HAP-1 (cell line): Measurements from ENCODE around the gene MUC5AC.
"Not testable (repeated sequence)": the region's sequence is repeated elsewhere in the genome, so short reads cannot be mapped to it uniquely, and the experiment has no call there.

Experiments used
- DNase-seq, 2 experiments: peaks; one replicate each; pipeline ENCODE4 v3.0.0-alpha.2; 2016 to 2020; ENCODE audit warnings: low spot score in 2 of 2
- H3K27me3 ChIP-seq: fragments of 250-450 bp; sonication (Bioruptor Pico); 2 replicates; pipeline ENCODE4 v1.5.1; 2020; ENCODE audit warnings: low read depth, mild to moderate bottlenecking, moderate library complexity
- H3K36me3 ChIP-seq: fragments of 250-450 bp; sonication (Bioruptor Pico); replicated peaks from 2 replicates; pipeline ENCODE4 v1.5.1; 2020; ENCODE audit warnings: mild to moderate bottlenecking
- H3K4me1 ChIP-seq: fragments of 250-450 bp; sonication (Bioruptor Pico); 2 replicates; pipeline ENCODE4 v1.5.1; 2020; ENCODE audit warnings: mild to moderate bottlenecking
- H3K4me3 ChIP-seq: fragments of 250-450 bp; sonication (Bioruptor Pico); 2 replicates; pipeline ENCODE4 v1.5.1; 2020; ENCODE audit warnings: mild to moderate bottlenecking, moderate library complexity
- H3K9me3 ChIP-seq: fragments of 250-450 bp; sonication (Bioruptor Pico); 2 replicates; pipeline ENCODE4 v1.5.1; 2020; ENCODE audit warnings: mild to moderate bottlenecking, moderate library complexity
- in situ Hi-C: fragments of 300-500 bp; cut with MboI; formaldehyde crosslinking; loops from 3 replicates; pipeline ENCODE4 v1.14.3; 2020; ENCODE audit warnings: low sequenced_read_pairs, inconsistent platforms, mixed read lengths

The MUC5AC gene

DNA sequence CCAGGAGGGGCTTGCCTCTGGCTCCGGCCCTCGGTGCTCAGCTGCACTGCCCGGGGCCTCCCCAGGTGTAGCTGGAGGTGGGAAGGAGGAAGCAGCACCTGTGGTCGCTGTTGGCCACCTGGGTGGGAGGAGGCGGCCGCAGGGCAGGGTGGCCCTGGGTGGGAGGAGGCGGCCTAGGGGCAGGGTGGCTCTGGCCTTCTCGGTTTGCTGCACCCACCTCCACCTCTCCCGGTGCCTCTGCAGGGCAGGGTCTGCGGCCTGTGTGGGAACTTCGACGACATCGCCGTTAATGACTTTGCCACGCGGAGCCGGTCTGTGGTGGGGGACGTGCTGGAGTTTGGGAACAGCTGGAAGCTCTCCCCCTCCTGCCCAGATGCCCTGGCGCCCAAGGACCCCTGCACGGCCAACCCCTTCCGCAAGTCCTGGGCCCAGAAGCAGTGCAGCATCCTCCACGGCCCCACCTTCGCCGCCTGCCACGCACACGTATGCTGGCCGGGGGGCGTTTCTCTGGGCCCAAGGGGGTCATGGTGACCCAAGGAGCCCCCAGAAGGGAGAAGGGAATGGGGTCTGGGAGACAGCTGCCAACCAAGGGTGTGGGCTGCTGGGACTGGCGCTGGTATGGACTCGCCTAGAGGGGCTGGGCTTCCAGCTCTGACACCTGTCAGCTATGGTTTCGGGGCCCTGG is 20.6 kb downstream of the MUC5AC start:
- in situ Hi-C loops: no loop called here
- DNase-seq: no peak
- Histone ChIP-seq H3K4me1 (no peaks in the 10 kb centered on the region), H3K36me3 (no peaks in the 10 kb centered on the region), H3K27me3 (0 out of 2 replicates have a peak, but pooled peaks cover 3% of the 10 kb centered on the region), H3K9me3 (no peaks in the 10 kb centered on the region), H3K4me3 (no peak overlapping the region)

DNA sequence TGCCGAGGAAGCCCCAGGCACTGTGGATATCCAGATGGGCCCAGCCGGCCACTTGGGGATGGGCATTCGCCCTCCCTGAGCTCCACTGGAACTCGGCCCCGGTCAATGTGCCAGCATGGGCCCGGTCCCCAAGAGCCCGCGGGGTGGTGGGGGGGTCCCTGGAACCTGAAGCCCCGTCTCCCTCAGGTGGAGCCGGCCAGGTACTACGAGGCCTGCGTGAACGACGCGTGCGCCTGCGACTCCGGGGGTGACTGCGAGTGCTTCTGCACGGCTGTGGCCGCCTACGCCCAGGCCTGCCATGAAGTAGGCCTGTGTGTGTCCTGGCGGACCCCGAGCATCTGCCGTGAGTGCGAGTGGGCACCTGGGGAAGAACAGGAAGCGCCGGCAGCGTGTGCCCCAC is 21.2 kb downstream of the MUC5AC start:
- no peaks in the 10 kb centered on the region for H3K36me3 ChIP-seq
- no peak overlapping the region for H3K4me3 ChIP-seq
- DNase-seq: no peak
- no peaks in the 10 kb centered on the region for H3K9me3 ChIP-seq
- H3K27me3 ChIP-seq: 0 out of 2 replicates have a peak, but pooled peaks cover 3% of the 10 kb centered on the region
- H3K4me1 ChIP-seq: no peaks in the 10 kb centered on the region
- in situ Hi-C loops: no loop called here

DNA sequence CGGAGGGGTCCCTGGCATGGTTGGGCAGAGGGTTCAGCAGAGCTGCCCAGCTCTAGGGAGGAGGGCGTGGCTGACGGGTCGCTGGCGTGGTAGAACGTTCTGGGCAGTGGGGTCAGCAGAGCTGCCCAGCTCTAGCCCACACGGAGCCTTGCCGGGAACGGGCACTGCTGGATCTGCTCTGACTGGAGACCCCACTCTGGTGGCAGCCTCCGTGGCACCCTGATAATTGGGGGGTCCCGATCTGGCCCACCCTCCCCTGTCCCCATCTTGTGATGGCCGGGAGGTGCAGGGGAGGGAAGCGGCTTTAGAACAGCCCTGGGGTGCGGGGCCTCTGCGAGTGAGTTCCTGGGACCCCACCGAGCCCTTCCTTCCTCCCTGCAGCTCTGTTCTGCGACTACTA is 21.9 kb downstream of the MUC5AC start:
- H3K36me3 ChIP-seq: no peaks in the 10 kb centered on the region
- 0 out of 2 replicates have a peak, but pooled peaks cover 3% of the 10 kb centered on the region for H3K27me3 ChIP-seq
- H3K4me1 ChIP-seq: no peaks in the 10 kb centered on the region
- H3K4me3 ChIP-seq: no peak overlapping the region
- no peaks in the 10 kb centered on the region for H3K9me3 ChIP-seq
- DNase-seq: no peak
- in situ Hi-C loops: no loop called here

DNA sequence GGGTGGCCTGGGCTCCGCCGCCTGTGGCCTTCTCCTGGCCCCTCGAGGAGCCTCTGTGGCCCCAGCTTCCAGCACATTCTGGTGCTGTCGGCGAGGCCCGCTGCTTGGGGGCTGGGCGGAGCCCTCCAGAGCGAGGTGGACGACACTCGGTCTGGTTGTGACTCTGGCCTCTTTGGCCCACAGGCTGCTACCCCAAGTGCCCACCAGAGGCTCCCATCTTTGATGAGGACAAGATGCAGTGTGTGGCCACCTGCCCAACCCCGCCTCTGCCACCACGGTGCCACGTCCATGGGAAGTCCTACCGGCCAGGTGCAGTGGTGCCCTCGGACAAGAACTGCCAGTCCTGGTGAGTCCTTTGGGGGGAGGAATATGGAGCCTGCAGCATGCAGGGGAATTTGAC is 22.4 kb downstream of the MUC5AC start:
- Histone ChIP-seq H3K4me3 (no peak overlapping the region), H3K27me3 (0 out of 2 replicates have a peak, but pooled peaks cover 3% of the 10 kb centered on the region), H3K9me3 (no peaks in the 10 kb centered on the region), H3K36me3 (no peaks in the 10 kb centered on the region), H3K4me1 (no peaks in the 10 kb centered on the region)
- in situ Hi-C loops: no loop called here
- DNase-seq: no peak

DNA sequence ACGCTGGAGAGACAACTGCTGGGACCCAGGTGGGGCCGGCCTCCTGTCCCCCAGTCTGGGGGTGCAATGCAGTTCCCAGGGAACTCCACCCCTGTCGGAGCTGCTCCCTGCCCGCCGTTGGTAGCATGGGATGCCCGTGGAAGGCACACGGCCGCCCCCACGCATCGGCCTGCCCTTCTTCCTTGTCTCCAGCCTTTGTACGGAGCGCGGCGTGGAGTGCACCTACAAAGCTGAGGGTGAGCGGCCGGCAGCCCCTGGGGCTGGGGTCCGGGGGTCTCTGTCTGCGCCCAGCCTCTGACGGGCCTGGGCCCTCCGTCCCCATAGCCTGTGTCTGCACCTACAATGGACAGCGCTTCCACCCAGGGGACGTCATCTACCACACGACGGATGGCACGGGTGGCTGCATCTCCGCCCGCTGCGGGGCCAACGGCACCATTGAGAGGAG is 23.2 kb downstream of the MUC5AC start:
- Histone ChIP-seq H3K36me3 (no peaks in the 10 kb centered on the region), H3K4me3 (no peak overlapping the region), H3K9me3 (no peaks in the 10 kb centered on the region), H3K4me1 (no peaks in the 10 kb centered on the region), H3K27me3 (0 out of 2 replicates have a peak, but pooled peaks cover 3% of the 10 kb centered on the region)
- in situ Hi-C loops: no loop called here
- no peak for DNase-seq

DNA sequence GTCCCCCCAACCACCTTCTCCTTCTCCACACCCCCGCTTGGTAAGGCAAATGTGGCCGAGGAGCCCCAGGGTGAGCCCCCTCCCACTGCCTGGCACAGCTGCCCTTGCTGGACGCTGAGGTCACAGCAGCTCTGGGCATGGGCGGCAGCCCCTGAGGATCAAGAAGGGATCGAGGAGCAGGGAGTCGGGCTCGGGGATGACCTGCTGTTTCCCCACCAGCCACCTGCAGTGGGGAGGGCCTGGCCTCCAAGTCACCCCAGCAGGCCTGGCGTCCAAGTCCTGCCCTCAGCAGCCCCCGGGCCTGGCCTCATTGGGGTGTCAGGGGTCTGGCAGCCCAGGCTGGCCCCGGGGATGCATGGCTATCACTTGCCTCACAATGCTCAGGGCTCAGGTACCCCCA is 23.7 kb downstream of the MUC5AC start:
- H3K27me3 ChIP-seq: 0 out of 2 replicates have a peak, but pooled peaks cover 3% of the 10 kb centered on the region
- H3K4me1 ChIP-seq: no peaks in the 10 kb centered on the region
- no peaks in the 10 kb centered on the region for H3K9me3 ChIP-seq
- DNase-seq: no peak
- in situ Hi-C loops: no loop called here
- no peaks in the 10 kb centered on the region for H3K36me3 ChIP-seq
- H3K4me3 ChIP-seq: no peak overlapping the region

DNA sequence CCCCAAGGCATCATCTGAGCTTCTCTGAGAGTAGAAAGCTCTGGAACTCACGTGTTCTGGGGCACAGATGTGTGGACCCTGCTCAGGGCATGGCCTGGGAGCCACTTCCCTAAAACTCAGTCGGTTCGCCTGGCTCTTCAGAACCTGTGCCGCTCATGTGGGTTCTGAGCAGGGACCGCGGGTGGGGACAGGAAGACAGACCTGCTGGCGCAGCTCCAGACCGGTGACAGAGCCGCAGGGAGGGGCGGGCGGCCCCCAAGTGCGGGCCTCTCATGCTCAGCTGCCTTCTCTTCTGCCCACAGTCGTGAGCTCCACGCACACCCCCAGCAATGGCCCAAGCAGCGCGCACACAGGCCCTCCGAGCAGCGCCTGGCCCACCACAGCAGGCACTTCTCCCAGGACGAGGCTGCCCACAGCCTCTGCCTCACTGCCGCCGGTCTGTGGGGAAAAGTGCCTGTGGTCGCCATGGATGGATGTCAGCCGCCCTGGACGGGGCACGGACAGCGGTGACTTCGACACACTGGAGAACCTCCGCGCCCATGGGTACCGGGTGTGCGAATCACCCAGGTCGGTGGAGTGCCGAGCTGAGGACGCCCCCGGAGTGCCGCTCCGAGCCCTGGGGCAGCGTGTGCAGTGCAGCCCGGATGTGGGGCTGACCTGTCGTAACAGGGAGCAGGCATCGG is 24.2 kb downstream of the MUC5AC start:
- H3K36me3 ChIP-seq: no peaks in the 10 kb centered on the region
- in situ Hi-C loops: no loop called here
- H3K4me3 ChIP-seq: no peak overlapping the region
- no peaks in the 10 kb centered on the region for H3K4me1 ChIP-seq
- 0 out of 2 replicates have a peak, but pooled peaks cover 3% of the 10 kb centered on the region for H3K27me3 ChIP-seq
- no peaks in the 10 kb centered on the region for H3K9me3 ChIP-seq
- no peak for DNase-seq

DNA sequence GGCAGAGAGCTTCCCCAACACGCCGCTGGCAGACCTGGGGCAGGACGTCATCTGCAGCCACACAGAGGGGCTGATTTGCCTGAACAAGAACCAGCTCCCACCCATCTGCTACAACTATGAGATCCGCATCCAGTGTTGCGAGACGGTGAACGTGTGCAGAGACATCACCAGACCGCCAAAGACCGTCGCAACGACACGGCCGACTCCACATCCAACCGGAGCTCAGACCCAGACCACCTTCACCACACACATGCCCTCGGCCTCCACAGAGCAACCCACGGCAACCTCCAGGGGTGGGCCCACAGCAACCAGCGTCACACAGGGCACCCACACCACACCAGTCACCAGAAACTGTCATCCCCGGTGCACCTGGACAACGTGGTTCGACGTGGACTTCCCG is 26.4 kb downstream of the MUC5AC start:
- H3K4me3 ChIP-seq, H3K36me3 ChIP-seq, H3K27me3 ChIP-seq, H3K4me1 ChIP-seq, DNase-seq, H3K9me3 ChIP-seq, in situ Hi-C loops: not testable (repeated sequence)

DNA sequence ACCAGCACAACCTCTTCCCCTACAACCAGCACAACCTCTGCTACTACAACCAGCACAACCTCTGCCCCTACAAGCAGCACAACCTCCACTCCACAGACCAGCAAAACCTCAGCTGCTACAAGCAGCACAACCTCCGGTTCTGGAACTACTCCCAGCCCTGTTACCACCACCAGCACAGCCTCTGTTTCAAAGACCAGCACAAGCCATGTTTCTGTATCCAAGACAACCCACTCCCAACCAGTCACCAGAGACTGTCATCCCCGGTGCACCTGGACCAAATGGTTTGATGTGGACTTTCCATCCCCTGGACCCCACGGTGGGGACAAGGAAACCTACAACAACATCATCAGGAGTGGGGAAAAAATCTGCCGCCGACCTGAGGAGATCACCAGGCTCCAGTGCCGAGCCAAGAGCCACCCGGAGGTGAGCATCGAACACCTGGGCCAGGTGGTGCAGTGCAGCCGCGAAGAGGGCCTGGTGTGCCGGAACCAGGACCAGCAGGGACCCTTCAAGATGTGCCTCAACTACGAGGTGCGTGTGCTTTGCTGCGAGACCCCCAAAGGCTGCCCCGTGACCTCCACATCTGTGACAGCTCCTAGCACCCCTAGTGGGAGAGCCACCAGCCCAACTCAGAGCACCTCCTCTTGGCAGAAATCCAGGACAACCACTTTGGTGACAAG is 30.8 kb downstream of the MUC5AC start:
- H3K4me3 ChIP-seq, in situ Hi-C loops, H3K4me1 ChIP-seq, H3K27me3 ChIP-seq, H3K36me3 ChIP-seq, H3K9me3 ChIP-seq, DNase-seq: not testable (repeated sequence)

DNA sequence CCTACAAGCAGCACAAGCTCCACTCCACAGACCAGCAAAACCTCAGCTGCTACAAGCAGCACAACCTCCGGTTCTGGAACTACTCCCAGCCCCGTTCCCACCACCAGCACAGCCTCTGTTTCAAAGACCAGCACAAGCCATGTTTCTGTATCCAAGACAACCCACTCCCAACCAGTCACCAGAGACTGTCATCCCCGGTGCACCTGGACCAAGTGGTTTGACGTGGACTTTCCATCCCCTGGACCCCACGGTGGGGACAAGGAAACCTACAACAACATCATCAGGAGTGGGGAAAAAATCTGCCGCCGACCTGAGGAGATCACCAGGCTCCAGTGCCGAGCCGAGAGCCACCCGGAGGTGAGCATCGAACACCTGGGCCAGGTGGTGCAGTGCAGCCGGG is 32.1 kb downstream of the MUC5AC start:
- in situ Hi-C loops: loop anchor here (10.0 kb wide), 1 partner anchor 325 kb away; no protein-coding TSS in a partner anchor
- H3K36me3 ChIP-seq, H3K4me1 ChIP-seq, H3K27me3 ChIP-seq, H3K9me3 ChIP-seq, H3K4me3 ChIP-seq, DNase-seq: not testable (repeated sequence)

DNA sequence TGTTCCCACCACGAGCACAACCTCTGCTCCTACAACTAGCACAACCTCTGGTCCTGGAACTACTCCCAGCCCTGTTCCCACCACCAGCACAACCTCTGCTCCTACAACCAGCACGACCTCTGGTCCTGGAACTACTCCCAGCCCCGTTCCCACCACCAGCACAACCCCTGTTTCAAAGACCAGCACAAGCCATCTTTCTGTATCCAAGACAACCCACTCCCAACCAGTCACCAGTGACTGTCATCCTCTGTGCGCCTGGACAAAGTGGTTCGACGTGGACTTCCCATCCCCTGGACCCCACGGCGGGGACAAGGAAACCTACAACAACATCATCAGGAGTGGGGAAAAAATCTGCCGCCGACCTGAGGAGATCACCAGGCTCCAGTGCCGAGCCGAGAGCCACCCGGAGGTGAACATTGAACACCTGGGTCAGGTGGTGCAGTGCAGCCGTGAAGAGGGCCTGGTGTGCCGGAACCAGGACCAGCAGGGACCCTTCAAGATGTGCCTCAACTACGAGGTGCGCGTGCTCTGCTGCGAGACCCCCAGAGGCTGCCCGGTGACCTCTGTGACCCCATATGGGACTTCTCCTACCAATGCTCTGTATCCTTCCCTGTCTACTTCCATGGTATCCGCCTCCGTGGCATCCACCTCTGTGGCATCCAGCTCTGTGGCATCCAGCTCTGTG is 34.2 kb downstream of the MUC5AC start:
- H3K4me3 ChIP-seq, H3K36me3 ChIP-seq, H3K9me3 ChIP-seq, H3K27me3 ChIP-seq, H3K4me1 ChIP-seq: not testable (repeated sequence)
- DNase-seq: peak in 1 of 2 experiments; percentile 2
- in situ Hi-C loops: loop anchor here (10.0 kb wide), 1 partner anchor 323 kb away; no protein-coding TSS in a partner anchor

DNA sequence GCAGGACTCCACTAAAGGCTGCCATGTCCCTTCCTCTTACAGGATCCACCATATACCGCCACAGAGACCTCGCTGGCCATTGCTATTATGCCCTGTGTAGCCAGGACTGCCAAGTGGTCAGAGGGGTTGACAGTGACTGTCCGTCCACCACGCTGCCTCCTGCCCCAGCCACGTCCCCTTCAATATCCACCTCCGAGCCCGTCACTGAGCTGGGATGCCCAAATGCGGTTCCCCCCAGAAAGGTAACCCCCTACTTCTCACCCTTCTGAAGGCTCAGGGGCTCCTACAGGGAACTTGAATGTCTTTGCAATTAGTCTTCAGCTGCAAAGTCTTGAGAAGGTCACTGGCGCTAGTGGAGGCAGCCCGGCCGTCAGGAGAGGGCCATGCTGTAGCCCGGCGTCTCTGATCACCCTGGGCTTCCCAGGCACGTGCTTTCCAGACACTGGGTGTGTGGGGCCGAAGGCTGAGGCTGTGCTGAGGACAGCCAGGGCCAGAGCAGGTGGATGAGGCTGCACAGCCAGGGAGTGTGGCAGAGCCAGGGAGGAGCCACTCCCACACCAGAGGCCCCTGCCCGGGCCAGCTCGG is 35.1 kb downstream of the MUC5AC start:
- Histone ChIP-seq H3K4me1 (no peaks in the 10 kb centered on the region), H3K36me3 (no peaks in the 10 kb centered on the region), H3K27me3 (no peaks in the 10 kb centered on the region), H3K4me3 (no peak overlapping the region), H3K9me3 (no peaks in the 10 kb centered on the region)
- in situ Hi-C loops: loop anchor here (10.0 kb wide), 1 partner anchor 322 kb away; no protein-coding TSS in a partner anchor
- DNase-seq: peak in 1 of 2 experiments; percentile 1
